ENCODE data around the gene ATP11A. TPM values are rescaled to one million over a fixed set of nuclear protein-coding genes. Genes with fewer than 3 reads are reported as not detected.

The ATP11A gene
- total and polyA plus RNA-seq, 10 donors, result 2.7 to 91.3 (median 59.1) TPM

- WGBS, 5 donors, result 89 to 94% (median 91%) methylated on average over 18 to 26 of the region's 26 CpGs
- no peak for TF ChIP-seq POLR2A (IDR thresholded peaks at IDR 0.05)
- no peak for TF ChIP-seq POLR2AphosphoS5 (IDR thresholded peaks at IDR 0.05)
- TF ChIP-seq CTCF (IDR thresholded peaks at IDR 0.05 in 8 of 11, conservative IDR thresholded peaks at IDR 0.05 in 3 of 11), result no peak
- intact Hi-C loops (cut with DNase I; ENCODE audit: low total_unique reads), result no loop called here
- peaks cover 0 to under 1% (median 0%) of the 10 kb centered on the region in 8 donors for H3K9me3 ChIP-seq
- H3K27me3 ChIP-seq (replicated peaks in 1 of 7), result peaks cover 0 to 59% (median 24%) of the 10 kb centered on the region in 7 donors
- H3K36me3 ChIP-seq, result no peaks in the 10 kb centered on the region
- DNase-seq, result peak; percentile 64
- H3K4me1 ChIP-seq, result peaks cover 12 to 21% (median 20%) of the 10 kb centered on the region in 6 donors
- no peak overlapping the region for H3K4me3 ChIP-seq
- no peak overlapping the region for H3K27ac ChIP-seq
These were observed 208.9 kb downstream of the ATP11A start for GRCh38 chr13:112898621-112899280.

GRCh38 chr13:112899281-112900225 lies 209.7 kb downstream of the ATP11A start:
- intact Hi-C loops (cut with DNase I; ENCODE audit: low total_unique reads), result no loop called here
- peak; percentile 60 for DNase-seq

GRCh38 chr13:112900226-112900600 lies 210.4 kb downstream of the ATP11A start:
- no peak overlapping the region for H3K27ac ChIP-seq
- intact Hi-C loops (cut with DNase I; ENCODE audit: low total_unique reads), result no loop called here
- peaks cover 0 to 15% (median 12%) of the 10 kb centered on the region in 8 donors for H3K9me3 ChIP-seq
- DNase-seq, result no peak
- no peaks in the 10 kb centered on the region for H3K36me3 ChIP-seq
- H3K4me3 ChIP-seq, result no peak overlapping the region
- H3K27me3 ChIP-seq (replicated peaks in 1 of 7), result peaks cover 0 to 44% (median 10%) of the 10 kb centered on the region in 7 donors
- WGBS, 5 donors, result 85 to 94% (median 88%) methylated on average over 9 of the region's 9 CpGs
- H3K4me1 ChIP-seq, result peaks cover 2 to 7% (median 6%) of the 10 kb centered on the region in 6 donors
- no peak for TF ChIP-seq POLR2AphosphoS5 (IDR thresholded peaks at IDR 0.05)
- TF ChIP-seq CTCF (IDR thresholded peaks at IDR 0.05 in 8 of 11, conservative IDR thresholded peaks at IDR 0.05 in 3 of 11), result no peak
- TF ChIP-seq POLR2A (IDR thresholded peaks at IDR 0.05), result no peak

More at GRCh38 chr13:112899281-112900225, 209.7 kb downstream of the ATP11A start:
- Histone ChIP-seq H3K4me3 (no peak overlapping the region), H3K27me3 (replicated peaks in 1 of 7) (peaks cover 0 to 50% (median 16%) of the 10 kb centered on the region in 7 donors), H3K4me1 (peaks cover 9 to 14% (median 12%) of the 10 kb centered on the region in 6 donors), H3K9me3 (peaks cover 0 to 8% (median 5%) of the 10 kb centered on the region in 8 donors), H3K27ac (no peak overlapping the region), H3K36me3 (no peaks in the 10 kb centered on the region)
- no peak for TF ChIP-seq CTCF (IDR thresholded peaks at IDR 0.05 in 8 of 11, conservative IDR thresholded peaks at IDR 0.05 in 3 of 11)
- no peak for TF ChIP-seq POLR2A (IDR thresholded peaks at IDR 0.05)
- WGBS, 5 donors, result 88 to 92% (median 89%) methylated on average over 18 to 29 of the region's 29 CpGs
